Activated CD4-positive, alpha-beta T cell treated with anti-CD3 and anti-CD28 coated beads, Interleukin-10, Interleukin-2, amounts not matched to agents 100 ng/mL and 50 ng/mL, durations not matched to agents 16 hours and 8 hours (primary cell): Measurements from ENCODE around the gene TMEM129.
"Not testable (repeated sequence)": the region's sequence is repeated elsewhere in the genome, so short reads cannot be mapped to it uniquely, and the experiment has no call there.

Experiments
- DNase-seq: peaks from one replicate; pipeline ENCODE4 v3.0.0-alpha.2; 2020

The TMEM129 gene

GRCh38 chr4:1720163-1720983, 750 bp downstream of the TMEM129 start:
- peak; percentile 68 for DNase-seq

GRCh38 chr4:1718095-1718850, 2.9 kb downstream of the TMEM129 start:
- DNase-seq = no peak

GRCh38 chr4:1717129-1718094, 3.7 kb downstream of the TMEM129 start:
- DNase-seq = no peak

DNA sequence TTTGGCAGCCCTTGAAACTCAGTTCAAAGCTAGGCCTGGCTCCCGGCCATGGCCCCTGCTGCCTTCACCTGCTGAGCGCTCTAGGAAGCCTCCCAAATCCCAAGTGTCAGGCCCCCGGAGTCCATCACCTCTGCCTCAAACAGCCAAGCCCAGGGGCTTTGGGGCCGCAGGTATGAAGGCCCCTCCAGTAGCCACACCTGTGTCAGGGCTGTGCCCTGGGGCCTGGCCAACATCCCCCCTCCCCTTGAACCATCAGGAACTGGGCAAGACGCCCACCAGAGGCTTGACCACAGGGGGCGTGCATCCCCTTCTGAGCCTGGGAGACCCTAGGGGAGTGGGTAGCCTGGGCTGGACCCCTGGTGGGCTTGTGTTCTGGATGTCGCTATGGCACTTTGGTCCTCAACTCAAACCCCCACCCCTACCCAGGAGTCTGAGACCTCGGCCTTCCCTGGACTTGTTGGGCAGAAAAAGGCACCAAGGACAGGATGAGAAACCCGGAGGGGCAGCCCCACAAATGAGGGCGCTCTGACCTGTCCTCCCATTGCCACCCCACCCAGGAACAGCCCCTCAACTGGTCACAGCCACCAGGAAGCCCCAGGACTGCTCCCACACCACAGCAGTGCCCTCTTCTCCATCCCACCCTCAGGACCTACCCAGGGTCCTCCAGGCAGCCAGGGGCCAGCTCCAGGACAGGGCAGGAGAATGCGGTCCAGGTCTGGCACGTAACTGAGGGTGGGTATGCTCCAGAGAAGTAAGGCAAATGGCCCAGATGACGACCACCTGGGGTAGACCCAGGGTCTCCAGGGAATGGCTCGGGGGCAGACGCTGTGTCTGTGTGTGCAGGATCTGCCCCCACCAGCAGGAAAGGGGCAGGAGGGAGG, 4.8 kb downstream of the TMEM129 start:
- no peak for DNase-seq

DNA sequence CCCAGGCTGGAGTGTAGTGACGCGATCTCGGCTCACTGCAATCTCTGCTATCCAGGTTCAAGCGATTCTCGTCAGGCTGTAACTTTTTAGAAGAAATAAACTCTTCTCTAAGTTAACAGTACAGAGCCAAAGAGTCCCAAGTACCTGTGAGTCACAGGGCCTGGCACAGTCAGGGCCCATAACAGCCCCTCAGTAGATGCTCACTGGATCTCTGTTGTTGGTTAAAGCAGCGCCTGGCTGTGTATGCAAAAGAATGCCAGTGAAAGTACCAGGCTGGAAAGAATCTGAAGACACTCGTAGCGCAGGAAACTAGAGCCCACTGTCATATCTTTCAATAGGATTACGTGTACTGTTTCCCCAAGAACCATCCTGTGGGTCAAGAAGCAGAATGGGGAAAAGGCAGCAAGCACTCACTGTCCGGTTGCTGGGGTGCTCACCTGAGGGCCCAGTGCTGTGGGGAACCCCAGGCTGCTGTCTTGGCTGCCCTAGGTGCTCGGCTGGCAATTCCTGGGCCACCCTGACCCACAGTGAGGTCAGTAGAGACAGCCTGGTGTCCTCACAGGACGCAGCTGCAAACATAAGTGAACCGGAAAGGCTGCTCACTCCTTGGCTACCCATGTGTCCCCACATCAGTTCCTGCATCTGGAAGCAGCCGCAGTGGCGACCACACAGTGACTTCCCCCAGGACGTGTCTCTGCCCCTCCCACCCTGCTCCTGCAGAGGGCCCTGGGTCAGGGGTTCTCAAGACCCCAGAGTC, 5.9 kb downstream of the TMEM129 start:
- DNase-seq = no peak

DNA sequence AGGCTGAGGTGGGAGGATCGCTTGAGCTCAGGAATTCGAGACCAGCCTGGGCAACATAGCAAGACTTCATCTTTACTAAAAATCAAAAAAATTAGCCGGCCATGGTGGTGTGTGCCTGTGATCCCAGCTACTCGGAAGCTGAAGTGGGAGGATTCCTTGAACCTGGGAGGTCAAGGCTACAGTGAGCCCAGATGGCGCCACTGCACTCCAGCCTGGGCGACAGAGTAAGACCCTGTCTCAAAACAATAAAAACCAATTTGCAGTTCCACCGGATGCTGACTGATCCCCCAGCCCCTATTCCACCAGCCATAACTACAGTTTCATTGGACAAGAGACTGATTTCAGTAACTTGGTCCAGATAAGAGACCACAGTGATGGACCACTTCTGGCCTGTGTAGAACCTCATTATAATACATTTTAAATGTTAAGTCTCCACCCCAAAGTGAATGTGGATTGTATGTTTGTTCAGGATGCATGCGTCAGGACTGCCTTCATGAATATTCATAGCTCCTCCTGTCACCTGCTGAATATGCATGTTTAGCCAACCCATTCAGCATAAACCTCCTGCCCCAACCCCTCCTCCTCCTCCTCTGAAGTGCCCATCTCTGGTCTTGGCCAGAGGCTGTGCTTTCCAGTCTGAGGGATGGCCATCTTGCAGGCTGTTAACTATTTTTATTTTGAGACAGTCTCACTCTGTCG, 6.7 kb downstream of the TMEM129 start:
- no peak for DNase-seq

- no peak for DNase-seq
These were observed 7.9 kb downstream of the TMEM129 start for GRCh38 chr4:1713003-1713851.

- DNase-seq = peak; percentile 99
These were observed 8.7 kb downstream of the TMEM129 start, which contains the start of gene SLBP for GRCh38 chr4:1712216-1713002. Gene SLBP, minus strand, starts transcription at chr4:1712319. Its CDS starts 131 bp downstream, at chr4:1712188.

- DNase-seq = peak; percentile 56
These were observed 9.4 kb downstream of the TMEM129 start for GRCh38 chr4:1711571-1712215.

DNA sequence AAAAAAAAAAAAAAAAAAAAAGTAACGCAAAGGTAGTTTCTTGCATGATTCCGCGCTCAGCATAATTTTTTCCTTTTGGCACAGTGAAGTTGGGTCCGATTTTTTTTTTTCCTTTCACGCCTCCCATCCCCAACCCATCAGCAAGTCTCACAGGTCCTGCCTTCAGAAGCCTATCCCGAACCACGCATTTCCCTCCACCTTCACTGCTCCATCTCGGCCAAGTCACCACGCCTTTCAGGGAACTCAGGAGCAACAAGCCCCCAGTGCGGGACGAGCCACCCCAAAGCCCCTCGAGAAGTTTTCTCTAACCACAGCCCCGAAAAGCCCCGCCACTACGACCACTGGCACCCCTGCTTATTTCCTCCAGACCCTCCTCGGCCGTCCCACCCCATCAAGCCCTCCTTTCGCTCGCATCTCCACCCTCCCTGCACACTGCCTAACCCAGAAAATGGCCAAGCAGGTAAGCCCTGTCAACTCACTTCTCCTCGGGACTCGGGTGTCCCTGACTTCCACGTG, 10.0 kb downstream of the TMEM129 start:
- no peak for DNase-seq

- no peak for DNase-seq
These were observed 12.5 kb downstream of the TMEM129 start for GRCh38 chr4:1708581-1708980.

DNA sequence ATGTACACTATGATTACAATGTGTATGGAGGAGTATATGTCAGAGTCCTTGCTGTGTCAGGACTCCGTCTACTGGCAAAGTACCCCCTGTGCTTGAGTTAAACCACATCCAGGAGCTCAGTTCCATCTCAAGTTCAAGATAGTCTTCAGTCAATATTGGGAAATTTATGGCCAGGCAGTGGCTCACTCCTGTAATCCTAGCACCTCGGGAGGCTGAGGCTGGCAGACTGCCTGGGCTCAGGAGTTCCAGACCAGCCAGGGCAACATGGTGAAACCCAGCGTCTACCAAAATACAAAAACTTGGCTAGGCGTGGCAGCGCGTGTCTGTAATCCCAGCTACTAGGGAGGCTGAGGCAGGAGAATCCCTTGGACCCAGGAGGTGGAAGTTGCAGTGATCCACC, 14.8 kb downstream of the TMEM129 start:
- no peak for DNase-seq

- DNase-seq = no peak
These were observed 15.4 kb downstream of the TMEM129 start for GRCh38 chr4:1705732-1706131.

DNA sequence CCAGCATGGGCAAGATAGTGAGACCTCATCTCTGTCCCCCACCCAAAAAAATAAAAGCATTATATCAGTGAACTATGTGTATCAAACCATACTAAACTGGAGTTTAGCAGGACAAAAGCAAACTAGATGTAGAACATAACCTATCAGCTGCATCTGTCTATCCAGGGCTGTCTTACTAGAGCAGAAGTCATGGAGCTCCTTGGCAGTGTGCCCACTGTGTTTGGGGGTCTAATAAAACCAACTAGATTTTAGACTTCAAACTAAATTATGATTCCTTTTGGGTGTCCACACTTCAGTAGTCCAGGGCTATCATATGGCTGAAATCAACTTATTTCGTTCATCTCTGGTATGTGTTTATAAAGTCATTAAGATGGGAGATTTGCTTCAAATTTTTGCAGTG, 17.3 kb downstream of the TMEM129 start:
- no peak for DNase-seq

DNA sequence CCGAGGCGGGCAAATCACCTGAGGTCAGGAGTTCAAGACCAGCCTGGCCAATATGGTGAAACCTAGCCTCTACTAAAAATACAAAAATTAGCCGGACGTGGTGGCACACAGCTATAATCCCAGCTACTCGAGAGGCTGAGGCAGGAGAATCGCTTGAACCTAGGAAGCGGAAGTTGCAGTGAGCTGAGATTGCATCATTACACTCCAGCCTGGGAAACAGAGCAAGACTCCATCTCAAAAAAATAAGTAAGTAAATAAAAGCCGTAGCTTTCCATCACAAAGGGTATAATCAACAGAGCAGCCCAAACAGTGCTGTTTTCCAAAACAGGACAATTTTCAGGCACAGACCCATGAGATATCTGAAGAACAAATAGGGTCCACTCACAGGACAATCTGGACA, 19.5 kb downstream of the TMEM129 start:
- DNase-seq = not testable (repeated sequence)

- no peak for DNase-seq
These were observed 25.2 kb downstream of the TMEM129 start for GRCh38 chr4:1695913-1696312.

DNA sequence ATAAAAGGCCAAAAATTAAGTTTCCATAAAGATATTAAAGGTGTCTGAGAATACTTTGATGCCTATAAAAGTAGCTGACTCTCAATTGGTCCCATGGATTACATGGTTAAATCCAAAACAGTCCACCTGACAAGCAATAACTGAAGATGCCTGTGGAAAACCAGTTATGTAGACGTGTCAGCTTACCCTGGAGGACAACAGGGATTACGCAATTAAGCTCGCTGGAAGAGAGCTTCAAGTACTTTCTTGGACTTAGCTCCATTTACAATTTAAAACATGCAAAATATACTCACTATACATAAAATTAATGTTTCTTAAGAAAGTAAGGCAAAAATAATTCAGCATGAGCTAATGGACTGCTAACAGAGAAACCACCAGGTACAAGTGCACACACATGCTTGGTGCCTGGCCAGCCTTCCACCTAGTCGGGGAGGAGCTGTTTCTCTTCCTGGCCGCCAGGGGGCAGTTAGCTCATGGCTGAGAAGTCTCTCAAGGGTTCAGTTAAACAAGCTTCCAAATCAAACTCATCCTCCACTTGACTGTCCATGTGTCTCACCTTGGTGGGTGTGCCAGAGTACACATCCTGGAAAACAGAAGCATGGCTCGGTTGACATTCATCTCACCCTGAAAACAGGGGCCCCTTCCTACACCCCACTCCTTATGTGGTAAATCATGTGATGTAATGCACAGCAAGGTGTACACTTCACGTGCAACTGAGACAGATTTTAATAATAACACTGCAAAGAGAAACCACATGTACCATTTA, 27.8 kb downstream of the TMEM129 start:
- DNase-seq = peak; percentile 82
